Left ventricle myocardium inferior (tissue), 1 donor: ENCODE results near the gene RAD17. TPM values are rescaled to one million over a fixed set of nuclear protein-coding genes. Genes with fewer than 3 reads are reported as not detected.

Source experiments
- DNase-seq: peaks from one replicate; pipeline ENCODE4 v3.0.0-alpha.2; 2020
- H3K27ac ChIP-seq: fragments of 200-600 bp; replicated peaks from 2 replicates; pipeline ENCODE4 v1.8.0; 2021
- H3K27me3 ChIP-seq: fragments of 200-600 bp; 2 replicates; pipeline ENCODE4 v1.8.0; 2021; ENCODE audit warnings: low read depth
- H3K36me3 ChIP-seq: fragments of 200-600 bp; 2 replicates; pipeline ENCODE4 v1.8.0; 2021
- H3K4me1 ChIP-seq: fragments of 200-600 bp; 2 replicates; pipeline ENCODE4 v1.8.0; 2021
- H3K4me3 ChIP-seq: fragments of 200-600 bp; 2 replicates; pipeline ENCODE4 v1.8.0; 2021; ENCODE audit warnings: mild to moderate bottlenecking, moderate library complexity
- H3K9me3 ChIP-seq: fragments of 200-600 bp; replicated peaks from 2 replicates; pipeline ENCODE4 v1.8.0; 2021
- intact Hi-C: fragments of 100-400 bp; cut with micrococcal nuclease; formaldehyde crosslinking; loops from one replicate; pipeline ENCODE4 v1.11.0; 2022
- total RNA-seq: library from RNA; stranded (reverse); fragmentation: NEBNext Ultra II Directional; extraction: Animal tissue kit (Norgen Biotek cat#: 25700); gene quantifications from one replicate; pipeline ENCODE4 v1.2.1, GENCODE V29; 2021
- TF ChIP-seq, protein P1 (sequence below): fragments of 200-600 bp; IDR thresholded peaks from 2 replicates; pipeline ENCODE4 v1.8.0; 2021; ENCODE audit warnings: antibody characterized with exemption, mild to moderate bottlenecking, borderline replicate concordance
- donor health status: DM: no; HTN: yes; CAD: no; lungs with severe emphysema.

RAD17 gene
- total RNA-seq, 1 donor from 2014 or later: 19.4 TPM

DNA sequence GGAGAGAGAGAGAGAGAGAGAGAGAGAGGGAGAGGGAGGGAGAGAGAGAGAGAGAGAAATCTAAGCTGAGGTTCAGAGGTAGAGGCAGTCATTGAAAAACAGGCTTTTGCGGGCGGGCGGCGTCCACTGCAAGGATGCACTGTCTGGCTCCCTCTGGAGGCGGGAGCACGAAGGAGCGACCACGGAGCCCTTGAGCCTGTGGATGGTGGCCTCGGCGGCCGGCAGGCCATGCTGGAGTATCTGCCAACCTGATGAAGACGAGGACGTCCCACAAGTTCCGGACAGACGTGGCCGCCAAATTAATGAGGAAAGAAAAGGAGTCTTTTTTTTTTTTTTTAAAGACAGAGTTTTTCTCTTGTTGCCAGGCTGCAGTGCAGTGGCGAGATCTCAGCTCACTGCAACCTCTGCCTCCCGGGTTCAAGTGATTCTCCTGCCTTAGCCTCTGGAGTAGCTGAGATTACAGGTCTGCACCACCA is 34.8 kb upstream of the RAD17 start:
- intact Hi-C loops: no loop called here
- TF ChIP-seq, protein P1, sequence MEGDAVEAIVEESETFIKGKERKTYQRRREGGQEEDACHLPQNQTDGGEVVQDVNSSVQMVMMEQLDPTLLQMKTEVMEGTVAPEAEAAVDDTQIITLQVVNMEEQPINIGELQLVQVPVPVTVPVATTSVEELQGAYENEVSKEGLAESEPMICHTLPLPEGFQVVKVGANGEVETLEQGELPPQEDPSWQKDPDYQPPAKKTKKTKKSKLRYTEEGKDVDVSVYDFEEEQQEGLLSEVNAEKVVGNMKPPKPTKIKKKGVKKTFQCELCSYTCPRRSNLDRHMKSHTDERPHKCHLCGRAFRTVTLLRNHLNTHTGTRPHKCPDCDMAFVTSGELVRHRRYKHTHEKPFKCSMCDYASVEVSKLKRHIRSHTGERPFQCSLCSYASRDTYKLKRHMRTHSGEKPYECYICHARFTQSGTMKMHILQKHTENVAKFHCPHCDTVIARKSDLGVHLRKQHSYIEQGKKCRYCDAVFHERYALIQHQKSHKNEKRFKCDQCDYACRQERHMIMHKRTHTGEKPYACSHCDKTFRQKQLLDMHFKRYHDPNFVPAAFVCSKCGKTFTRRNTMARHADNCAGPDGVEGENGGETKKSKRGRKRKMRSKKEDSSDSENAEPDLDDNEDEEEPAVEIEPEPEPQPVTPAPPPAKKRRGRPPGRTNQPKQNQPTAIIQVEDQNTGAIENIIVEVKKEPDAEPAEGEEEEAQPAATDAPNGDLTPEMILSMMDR: peak; percentile 86
- peaks cover 24% of the 10 kb centered on the region for H3K4me1 ChIP-seq
- H3K36me3 ChIP-seq: no peaks in the 10 kb centered on the region
- no peaks in the 10 kb centered on the region for H3K27me3 ChIP-seq
- peak; percentile 88 for DNase-seq
- peak overlapping the region; percentile 58 for H3K27ac ChIP-seq
- no peaks in the 10 kb centered on the region for H3K9me3 ChIP-seq
- peak overlapping the region; percentile 38 for H3K4me3 ChIP-seq

- Histone ChIP-seq H3K27ac (no peak overlapping the region), H3K4me3 (no peak overlapping the region), H3K9me3 (no peaks in the 10 kb centered on the region), H3K36me3 (no peaks in the 10 kb centered on the region), H3K27me3 (no peaks in the 10 kb centered on the region), H3K4me1 (peaks cover 24% of the 10 kb centered on the region)
- TF ChIP-seq, protein P1: no peak
- DNase-seq: no peak
- intact Hi-C loops: no loop called here
Observed at GRCh38 chr5:69335341-69335935, 34.2 kb upstream of the RAD17 start.

DNA sequence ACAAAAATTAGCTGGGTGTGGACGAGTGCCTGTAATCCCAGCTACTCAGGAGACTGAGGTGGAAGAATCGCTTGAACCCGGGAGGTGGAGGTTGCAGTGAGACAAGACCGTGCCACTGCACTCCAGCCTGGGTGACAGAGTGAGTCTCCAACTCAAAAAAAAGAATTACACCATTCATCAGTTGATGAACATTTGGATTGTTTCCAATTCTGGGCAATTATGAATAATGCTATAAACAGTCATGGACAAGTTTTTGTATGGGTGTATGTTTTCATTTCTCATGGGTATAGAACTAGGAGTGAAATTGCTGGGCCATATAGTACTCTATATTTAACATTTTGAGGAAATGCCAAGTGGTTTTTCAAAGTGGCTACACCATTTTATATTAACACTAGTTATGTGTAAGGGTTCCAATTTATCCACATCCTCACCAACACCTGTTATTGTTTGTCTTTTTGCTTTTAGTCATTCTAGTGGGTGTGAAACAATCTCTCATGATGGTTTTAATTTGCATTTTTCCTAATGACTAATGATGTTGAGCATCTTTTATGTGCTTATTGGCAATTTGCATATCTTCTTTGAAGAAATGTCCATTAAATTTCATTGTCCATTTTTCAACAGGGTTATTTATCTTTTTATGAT is 28.0 kb upstream of the RAD17 start:
- H3K27me3 ChIP-seq: no peaks in the 10 kb centered on the region
- H3K9me3 ChIP-seq: no peaks in the 10 kb centered on the region
- TF ChIP-seq, protein P1: no peak
- DNase-seq: no peak
- intact Hi-C loops: no loop called here
- no peaks in the 10 kb centered on the region for H3K4me1 ChIP-seq
- no peaks in the 10 kb centered on the region for H3K36me3 ChIP-seq
- H3K4me3 ChIP-seq: no peak overlapping the region
- H3K27ac ChIP-seq: no peak overlapping the region

DNA sequence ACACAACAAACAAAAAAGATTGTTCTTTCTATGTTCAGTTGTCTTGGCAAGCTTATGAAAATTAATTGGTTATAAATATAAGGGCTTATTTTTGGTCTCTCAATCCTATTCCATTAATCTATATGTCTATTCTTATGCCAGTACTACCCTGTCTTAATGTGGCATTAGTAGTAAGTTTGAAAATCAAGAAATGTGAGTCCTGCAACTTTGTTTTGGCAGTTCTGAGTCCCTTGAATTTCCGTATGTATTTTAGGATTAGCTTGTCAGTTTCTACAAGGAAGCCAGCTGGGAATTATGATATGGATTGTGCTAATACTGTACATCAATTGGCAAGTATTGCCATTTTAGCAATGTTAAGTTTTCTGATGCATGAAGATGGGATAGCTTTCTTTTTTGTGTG is 26.5 kb upstream of the RAD17 start:
- Histone ChIP-seq H3K27me3 (no peaks in the 10 kb centered on the region), H3K4me3 (no peak overlapping the region), H3K4me1 (no peaks in the 10 kb centered on the region), H3K36me3 (no peaks in the 10 kb centered on the region), H3K27ac (no peak overlapping the region), H3K9me3 (no peaks in the 10 kb centered on the region)
- no peak for DNase-seq
- TF ChIP-seq, protein P1: no peak
- intact Hi-C loops: no loop called here

GRCh38 chr5:69350664-69351063 is 19.0 kb upstream of the RAD17 start:
- Histone ChIP-seq H3K4me1 (no peaks in the 10 kb centered on the region), H3K9me3 (no peaks in the 10 kb centered on the region), H3K4me3 (no peak overlapping the region), H3K36me3 (peaks cover 56% of the 10 kb centered on the region), H3K27ac (no peak overlapping the region), H3K27me3 (no peaks in the 10 kb centered on the region)
- intact Hi-C loops: no loop called here
- TF ChIP-seq, protein P1: no peak
- no peak for DNase-seq
